Smooth muscle cell (in vitro differentiated cells): Measurements from ENCODE around the gene TIGIT. TPM values are rescaled to one million over a fixed set of nuclear protein-coding genes. Genes with fewer than 3 reads are reported as not detected.

Source experiments
- DNase-seq: peaks from one replicate; lab custom pipeline; 2025; ENCODE audit not compliant: unreplicated experiment; lab: John Stamatoyannopoulos, UW
- H2AFZ ChIP-seq: fragments of 200-600 bp; sonication (generic); 2 replicates; pipeline ENCODE4 v1.6.0; 2016; ENCODE audit warnings: antibody characterized with exemption, low read depth, mild to moderate bottlenecking
- H3F3A ChIP-seq: fragments of 200-600 bp; sonication (generic); 2 replicates; pipeline ENCODE4 v1.6.0; 2017; ENCODE audit warnings: antibody characterized with exemption, low read depth
- H3K27ac ChIP-seq: fragments of 200-600 bp; sonication (generic); 2 replicates; pipeline ENCODE4 v1.5.1; 2016; ENCODE audit warnings: low read depth, mild to moderate bottlenecking
- H3K27me3 ChIP-seq: fragments of 200-600 bp; sonication (generic); 2 replicates; pipeline ENCODE4 v1.6.1; 2016; ENCODE audit warnings: low read depth, mild to moderate bottlenecking
- H3K36me3 ChIP-seq: fragments of 200-600 bp; sonication (generic); 2 replicates; pipeline ENCODE4 v1.5.1; 2016; ENCODE audit warnings: low read depth
- H3K4me1 ChIP-seq: fragments of 200-600 bp; sonication (generic); 2 replicates; pipeline ENCODE4 v1.5.1; 2016; ENCODE audit warnings: low read depth
- H3K4me2 ChIP-seq: fragments of 200-600 bp; sonication (generic); 2 replicates; pipeline ENCODE4 v1.6.0; 2016; ENCODE audit warnings: mild to moderate bottlenecking
- H3K4me3 ChIP-seq: fragments of 200-600 bp; sonication (generic); 2 replicates; pipeline ENCODE4 v1.5.1; 2016; ENCODE audit warnings: mild to moderate bottlenecking
- H3K79me2 ChIP-seq: fragments of 200-600 bp; sonication (generic); 2 replicates; pipeline ENCODE4 v1.6.0; 2016; ENCODE audit warnings: low read depth, mild to moderate bottlenecking
- H3K9ac ChIP-seq: fragments of 200-600 bp; sonication (generic); 2 replicates; pipeline ENCODE4 v1.6.0; 2016; ENCODE audit warnings: low read depth
- H3K9me3 ChIP-seq: fragments of 200-600 bp; sonication (generic); replicated peaks from 2 replicates; pipeline ENCODE4 v1.5.1; 2016; ENCODE audit warnings: low read depth
- H4K20me1 ChIP-seq: fragments of 200-600 bp; sonication (generic); 2 replicates; pipeline ENCODE4 v1.6.0; 2016; ENCODE audit warnings: low read depth
- WGBS: methylation state at CpG from one replicate; pipeline ENCODE4 v1.1.7; 2016; ENCODE audit warnings: low lambda C conversion rate; 5-methylcytosine and 5-hydroxymethylcytosine counted together
- microRNA counts: library from miRNA; unstranded; fragments of <30 nt; microRNA quantifications from one replicate; lab custom pipeline; 2016
- polyA plus RNA-seq: library from polyadenylated mRNA; unstranded; fragments of >200 nt; fragmentation: Nextera tagmentation; extraction: Ambion mirVana; gene quantifications from 2 replicates; pipeline ENCODE4 v1.2.1, GENCODE V29; 2016
- total RNA-seq: library from RNA; depleted of rRNA; stranded (reverse); fragments of >200 nt; gene quantifications from 2 replicates; pipeline ENCODE4 v1.2.3, GENCODE V29; 2014
- TF ChIP-seq, protein P1 (sequence below): fragments of 200-600 bp; sonication (generic); IDR thresholded peaks from 2 replicates; pipeline ENCODE4 v1.5.1; 2017; ENCODE audit warnings: borderline replicate concordance, mild to moderate bottlenecking, antibody characterized with exemption; ENCODE audit not compliant: insufficient read depth, poor library complexity, severe bottlenecking

The TIGIT gene
- total and polyA plus RNA-seq, 2 experiments from 2014 or later = not detected

- no peak overlapping the region for H2AFZ ChIP-seq
- DNase-seq = no peak
- H3K4me1 ChIP-seq = peaks cover 13% of the 10 kb centered on the region
- no peak overlapping the region for H3K4me3 ChIP-seq
- no peaks in the 10 kb centered on the region for H4K20me1 ChIP-seq
- no peaks in the 10 kb centered on the region for H3K27me3 ChIP-seq
- H3K9ac ChIP-seq = no peak overlapping the region
- no peak overlapping the region for H3K4me2 ChIP-seq
- no peaks in the 10 kb centered on the region for H3K36me3 ChIP-seq
- H3K79me2 ChIP-seq = no peaks in the 10 kb centered on the region
- H3K9me3 ChIP-seq = no peaks in the 10 kb centered on the region
- no peaks in the 10 kb centered on the region for H3F3A ChIP-seq
- TF ChIP-seq, protein P1, sequence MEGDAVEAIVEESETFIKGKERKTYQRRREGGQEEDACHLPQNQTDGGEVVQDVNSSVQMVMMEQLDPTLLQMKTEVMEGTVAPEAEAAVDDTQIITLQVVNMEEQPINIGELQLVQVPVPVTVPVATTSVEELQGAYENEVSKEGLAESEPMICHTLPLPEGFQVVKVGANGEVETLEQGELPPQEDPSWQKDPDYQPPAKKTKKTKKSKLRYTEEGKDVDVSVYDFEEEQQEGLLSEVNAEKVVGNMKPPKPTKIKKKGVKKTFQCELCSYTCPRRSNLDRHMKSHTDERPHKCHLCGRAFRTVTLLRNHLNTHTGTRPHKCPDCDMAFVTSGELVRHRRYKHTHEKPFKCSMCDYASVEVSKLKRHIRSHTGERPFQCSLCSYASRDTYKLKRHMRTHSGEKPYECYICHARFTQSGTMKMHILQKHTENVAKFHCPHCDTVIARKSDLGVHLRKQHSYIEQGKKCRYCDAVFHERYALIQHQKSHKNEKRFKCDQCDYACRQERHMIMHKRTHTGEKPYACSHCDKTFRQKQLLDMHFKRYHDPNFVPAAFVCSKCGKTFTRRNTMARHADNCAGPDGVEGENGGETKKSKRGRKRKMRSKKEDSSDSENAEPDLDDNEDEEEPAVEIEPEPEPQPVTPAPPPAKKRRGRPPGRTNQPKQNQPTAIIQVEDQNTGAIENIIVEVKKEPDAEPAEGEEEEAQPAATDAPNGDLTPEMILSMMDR = no peak
- 16% methylated on average over 4 of the region's 4 CpGs for WGBS
- no peak overlapping the region for H3K27ac ChIP-seq
Measured at GRCh38 chr3:114356066-114356465, 62.2 kb downstream of the TIGIT start.

GRCh38 chr3:114356525-114356924 lies 62.7 kb downstream of the TIGIT start:
- 64% methylated on average over 1 of the region's 1 CpG for WGBS
- DNase-seq = no peak
- no peaks in the 10 kb centered on the region for H3K36me3 ChIP-seq
- H3K9ac ChIP-seq = no peak overlapping the region
- no peaks in the 10 kb centered on the region for H3K79me2 ChIP-seq
- H2AFZ ChIP-seq = no peak overlapping the region
- no peaks in the 10 kb centered on the region for H3K9me3 ChIP-seq
- no peak overlapping the region for H3K4me3 ChIP-seq
- no peaks in the 10 kb centered on the region for H3F3A ChIP-seq
- H3K27ac ChIP-seq = no peak overlapping the region
- peaks cover 13% of the 10 kb centered on the region for H3K4me1 ChIP-seq
- H3K4me2 ChIP-seq = no peak overlapping the region
- H4K20me1 ChIP-seq = no peaks in the 10 kb centered on the region
- H3K27me3 ChIP-seq = no peaks in the 10 kb centered on the region
- TF ChIP-seq, protein P1 = no peak

MicroRNAs encoded within 50 kb of the gene (microRNA counts, 767-probe panel; counts per million panel counts)
- microRNA hsa-miR-568 (lab: Ali Mortazavi, UCI) = 183 counts per million

Other genes starting within 250 kb of the TIGIT start
- gene CCDC191, start 237.5 kb upstream of the TIGIT start, total RNA-seq = 5.8 and 7.4 TPM in 2 replicates
- 1.2 and 3.3 TPM in 2 replicates for gene CCDC191, start 237.5 kb upstream of the TIGIT start, polyA plus RNA-seq
- 6.9 and 14.9 TPM in 2 replicates for gene QTRT2, start 237.3 kb upstream of the TIGIT start, total RNA-seq
- gene QTRT2, start 237.3 kb upstream of the TIGIT start, polyA plus RNA-seq = 4.2 and 7.1 TPM in 2 replicates
- gene DRD3, start 115.0 kb upstream of the TIGIT start, total RNA-seq = 0.09 TPM in 1 of 2 replicates, not detected in the other
- not detected in 2 replicates for gene DRD3, start 115.0 kb upstream of the TIGIT start, polyA plus RNA-seq
- not detected in 2 replicates for gene ZNF80, start 56.5 kb upstream of the TIGIT start, total RNA-seq
- gene ZNF80, start 56.5 kb upstream of the TIGIT start, polyA plus RNA-seq = not detected in 2 replicates